Panc1 (cell line): ENCODE data around the gene BHLHE23. TPM values are rescaled to one million over a fixed set of nuclear protein-coding genes. Genes with fewer than 3 reads are reported as not detected.

Experiments
- ATAC-seq: fragments of 200-7000 bp; cut with Tn5 transposase; 2 replicates; pipeline ENCODE4 v1.9.1; 2020; ENCODE audit warnings: mild to moderate bottlenecking, moderate library complexity
- BruUV-seq: library from RNA; stranded (reverse); fragments of 400-500 nt; replicated peaks from 2 replicates; lab custom pipeline; 2021; lab: Mats Ljungman, UMichigan
- CTCF ChIA-PET: fragments of 300-600 bp; sonication (Branson Sonifier 250); formaldehyde crosslinking; loops from one replicate; lab custom pipeline; 2022; ENCODE audit warnings: antibody characterized with exemption; lab: Charles Lee
- POLR2A ChIA-PET: fragments of 300-600 bp; sonication (Branson Sonifier 250); formaldehyde crosslinking; loops from one replicate; lab custom pipeline; 2022; ENCODE audit warnings: antibody characterized with exemption; lab: Charles Lee
- DNase-seq: peaks from one replicate; pipeline ENCODE4 v3.0.0-alpha.2; 2010; ENCODE audit warnings: low read depth, low spot score
- H3K27ac ChIP-seq: 2 replicates; pipeline ENCODE4 v1.5.1; 2011; ENCODE audit warnings: mild to moderate bottlenecking, low read length, inconsistent platforms
- H3K27me3 ChIP-seq: fragments of 200-500 bp; sonication (Bioruptor generic); 2 replicates; pipeline ENCODE4 v1.6.0; 2014; ENCODE audit warnings: low read length, inconsistent platforms; ENCODE audit not compliant: control insufficient read depth, insufficient read depth
- H3K36me3 ChIP-seq: fragments of 200-500 bp; sonication (Bioruptor generic); 2 replicates; pipeline ENCODE4 v1.5.1; 2014; ENCODE audit warnings: inconsistent platforms, mild to moderate bottlenecking, low read length, moderate library complexity; ENCODE audit not compliant: control insufficient read depth, insufficient read depth
- H3K4me1 ChIP-seq: 2 replicates; pipeline ENCODE4 v1.5.1; 2011; ENCODE audit warnings: inconsistent platforms, mild to moderate bottlenecking, low read length, moderate library complexity; ENCODE audit not compliant: control insufficient read depth, insufficient read depth
- H3K4me3 ChIP-seq, 2 experiments: 2 replicates each; pipeline ENCODE4 v1.5.1; 2011 to 2012; ENCODE audit warnings: low read depth in 2 of 2, low read length in 2 of 2, mild to moderate bottlenecking in 2 of 2, inconsistent platforms in 1 of 2, moderate library complexity in 1 of 2
- H3K9me3 ChIP-seq: fragments of 200-500 bp; sonication (Bioruptor generic); 2 replicates; pipeline ENCODE4 v1.5.1; 2014; ENCODE audit warnings: low read depth, mild to moderate bottlenecking, inconsistent platforms, low read length, moderate library complexity; ENCODE audit not compliant: control insufficient read depth, insufficient read depth
- CTCF ChIP-seq: fragments of 450-650 bp; IDR thresholded peaks from 2 replicates; pipeline ENCODE4 v1.5.1; 2017; ENCODE audit warnings: mild to moderate bottlenecking
- POLR2AphosphoS5 ChIP-seq: IDR thresholded peaks from 2 replicates; pipeline ENCODE4 v1.6.1; 2012; ENCODE audit warnings: mild to moderate bottlenecking, low read depth, low read length, moderate library complexity
- REST ChIP-seq, 2 experiments: IDR thresholded peaks; 2 replicates each; pipeline ENCODE4 v1.6.1; 2011 to 2012; ENCODE audit warnings: low read depth in 2 of 2, control low read depth in 1 of 2, low read length in 1 of 2, mild to moderate bottlenecking in 1 of 2, moderate library complexity in 1 of 2; ENCODE audit not compliant: insufficient read depth in 1 of 2
- SIN3A ChIP-seq: IDR thresholded peaks from 2 replicates; pipeline ENCODE4 v1.6.1; 2012; ENCODE audit warnings: low read depth, mild to moderate bottlenecking, low read length, moderate library complexity, borderline replicate concordance; ENCODE audit not compliant: insufficient read depth
- TCF7L2 ChIP-seq: IDR thresholded peaks from 2 replicates; pipeline ENCODE4 v1.6.1; 2011; ENCODE audit warnings: mild to moderate bottlenecking, low read depth, low read length, inconsistent platforms
- in situ Hi-C: cut with HindIII; loops from 2 replicates; pipeline ENCODE4 v1.10.0; 2016; ENCODE audit warnings: low sequenced_read_pairs, low pct_unique_long_range_greater_than_20kb
- intact Hi-C: fragments of 100-400 bp; cut with micrococcal nuclease; formaldehyde crosslinking; loops from one replicate; pipeline ENCODE4 v1.10.0; 2022; ENCODE audit not compliant: unreplicated experiment
- total RNA-seq: library from RNA; stranded (reverse); gene quantifications from one replicate; pipeline ENCODE4 v1.2.1, GENCODE V29; 2021; ENCODE audit not compliant: unreplicated experiment

The BHLHE23 gene
- total RNA-seq, 1 experiment from 2014 or later: not detected

DNA sequence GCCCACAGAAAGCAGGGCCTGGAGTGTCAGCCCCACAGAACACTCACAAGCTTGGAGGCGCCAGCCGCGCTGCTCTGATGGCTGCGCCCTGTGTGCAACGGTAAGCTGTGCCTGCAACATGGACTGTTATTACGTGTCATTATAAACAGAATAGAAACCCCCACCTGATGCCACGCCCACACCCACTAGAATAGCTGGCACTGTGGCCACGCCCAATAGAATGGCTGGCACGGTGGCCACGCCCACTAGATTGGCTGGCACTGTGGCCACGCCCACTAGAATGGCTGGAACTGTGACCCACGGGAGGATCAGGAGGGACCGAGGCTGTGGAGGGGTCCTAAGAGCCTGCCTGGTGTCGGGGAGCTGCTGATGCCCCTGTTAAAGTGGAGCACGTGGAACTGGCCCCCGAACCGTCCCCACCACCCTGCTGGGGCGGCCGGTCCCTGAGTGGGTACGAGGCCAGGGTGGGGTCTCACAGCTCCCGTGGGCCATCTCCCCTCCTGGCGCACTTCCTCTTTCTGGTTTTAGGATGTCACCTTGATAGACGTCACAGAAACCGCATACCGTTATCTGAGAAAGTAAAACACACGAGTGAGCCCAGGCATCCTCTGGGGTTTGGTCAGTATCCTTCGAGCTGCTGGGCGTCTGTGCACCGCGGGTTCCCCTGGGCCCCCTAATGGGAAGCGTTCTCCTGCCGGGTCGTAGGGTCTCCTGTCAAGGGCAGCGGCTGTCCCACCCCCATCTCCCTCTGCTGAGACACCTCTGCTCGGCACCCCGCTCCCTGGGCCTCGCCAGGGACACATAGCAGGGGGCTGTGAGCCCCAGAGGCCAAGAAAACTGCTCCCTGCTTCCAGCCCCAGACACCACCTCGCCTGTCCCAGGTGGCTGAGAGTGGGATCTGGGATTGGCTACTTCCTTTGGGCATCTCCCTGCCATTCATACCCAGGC lies 28.9 kb downstream of the BHLHE23 start:
- no peak overlapping the region for H3K27ac ChIP-seq
- no peak for DNase-seq
- POLR2A ChIA-PET: no interaction called here
- CTCF ChIA-PET: no interaction called here
- intact Hi-C loops: no loop called here
- H3K9me3 ChIP-seq: no peaks in the 10 kb centered on the region
- in situ Hi-C loops: no loop called here
- TF ChIP-seq REST (IDR thresholded peaks at IDR 0.05; ENCODE audit: insufficient read depth in 1 of 2, low read depth in 2 of 2, low read length in 1 of 2) (no peak), CTCF (no peak), TCF7L2 (no peak), SIN3A (no peak), POLR2AphosphoS5 (no peak)
- peak; percentile 18; the same call in 1 of the 2 replicates for ATAC-seq
- no TSS peak for BruUV-seq
- H3K27me3 ChIP-seq: no peaks in the 10 kb centered on the region
- H3K4me1 ChIP-seq: peaks cover 3% of the 10 kb centered on the region
- H3K36me3 ChIP-seq: no peaks in the 10 kb centered on the region
- H3K4me3 ChIP-seq: no peak overlapping the region

DNA sequence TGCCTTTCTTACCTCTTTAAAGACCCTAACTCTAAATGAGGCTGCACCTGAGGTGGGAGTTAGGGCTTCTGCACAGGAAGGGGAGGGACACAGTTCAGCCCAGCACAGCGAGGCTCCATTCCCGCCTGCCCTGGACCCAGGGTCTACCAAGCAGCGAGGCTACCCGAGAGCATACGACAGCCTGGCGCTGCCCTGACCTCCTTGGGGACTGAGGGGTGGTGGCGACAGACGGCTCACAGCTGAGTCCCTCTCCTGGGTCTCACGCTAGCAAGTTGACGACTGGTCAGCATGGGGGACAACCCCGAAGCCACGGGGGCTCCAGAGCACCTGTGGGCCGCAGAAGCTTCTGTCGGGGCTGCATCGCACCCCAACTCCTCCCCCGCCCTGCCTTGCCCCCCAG lies 29.9 kb downstream of the BHLHE23 start:
- CTCF ChIA-PET: no interaction called here
- in situ Hi-C loops: no loop called here
- TF ChIP-seq CTCF (no peak), TCF7L2 (no peak), SIN3A (no peak), REST (IDR thresholded peaks at IDR 0.05; ENCODE audit: insufficient read depth in 1 of 2, low read depth in 2 of 2, low read length in 1 of 2) (no peak), POLR2AphosphoS5 (no peak)
- H3K4me3 ChIP-seq: no peak overlapping the region
- H3K36me3 ChIP-seq: no peaks in the 10 kb centered on the region
- no peak for DNase-seq
- intact Hi-C loops: no loop called here
- ATAC-seq: no peak
- no peak overlapping the region for H3K27ac ChIP-seq
- H3K27me3 ChIP-seq: no peaks in the 10 kb centered on the region
- H3K4me1 ChIP-seq: no peaks in the 10 kb centered on the region; the same call in 1 of the 2 replicates
- H3K9me3 ChIP-seq: no peaks in the 10 kb centered on the region
- POLR2A ChIA-PET: no interaction called here
- no TSS peak for BruUV-seq
